IMR-90 (cell line): ENCODE measurements around the gene SLBP. TPM values are rescaled to one million over a fixed set of nuclear protein-coding genes. Genes with fewer than 3 reads are reported as not detected.

ENCODE experiments used
- ATAC-seq: fragments of 200-7000 bp; cut with Tn5 transposase; 2 replicates; pipeline ENCODE4 v1.9.1; 2020; ENCODE audit warnings: low read depth, mild to moderate bottlenecking, moderate library complexity
- BruUV-seq: library from RNA; stranded (reverse); fragments of 400-500 nt; replicated peaks from 2 replicates; lab custom pipeline; 2021; lab: Mats Ljungman, UMichigan
- CTCF ChIA-PET: fragments of 300-600 bp; formaldehyde crosslinking; extraction: SDS; loops from one replicate; lab custom pipeline; 2021; ENCODE audit warnings: antibody characterized with exemption; lab: Yijun Ruan, JAX
- POLR2A ChIA-PET: fragments of 300-600 bp; sonication (Branson Sonifier 250); formaldehyde crosslinking; loops from one replicate; lab custom pipeline; 2022; ENCODE audit warnings: antibody characterized with exemption; ENCODE audit not compliant: unreplicated experiment; lab: Charles Lee
- DNase-seq: peaks from one replicate; pipeline ENCODE4 v3.0.0; 2013
- H2AFZ ChIP-seq: replicated peaks from 2 replicates; pipeline ENCODE3; 2013; ENCODE audit warnings: low read length, mild to moderate bottlenecking; ENCODE audit not compliant: poor library complexity
- H2AK5ac ChIP-seq: 2 replicates; pipeline ENCODE4 v1.6.1; 2013; ENCODE audit warnings: low read depth, low read length, inconsistent platforms
- H2AK9ac ChIP-seq: replicated peaks from 2 replicates; pipeline ENCODE3; 2013; ENCODE audit warnings: mild to moderate bottlenecking, low read depth, low read length, moderate library complexity; ENCODE audit not compliant: poor library complexity
- H2BK120ac ChIP-seq: 2 replicates; pipeline ENCODE4 v1.6.1; 2013; ENCODE audit warnings: low read depth, low read length, inconsistent platforms
- H2BK15ac ChIP-seq: 3 replicates; pipeline ENCODE4 v1.6.1; 2013; ENCODE audit warnings: low read depth, low read length, inconsistent platforms
- H2BK20ac ChIP-seq: 2 replicates; pipeline ENCODE4 v1.6.1; 2013; ENCODE audit warnings: low read depth, mild to moderate bottlenecking, inconsistent platforms, low read length, moderate library complexity
- H2BK5ac ChIP-seq: 2 replicates; pipeline ENCODE4 v1.6.1; 2013; ENCODE audit warnings: mild to moderate bottlenecking, low read depth, low read length, inconsistent platforms; ENCODE audit not compliant: poor library complexity, severe bottlenecking
- H3K14ac ChIP-seq: replicated peaks from 2 replicates; pipeline ENCODE4 v1.6.1; 2013; ENCODE audit warnings: low read depth, low read length, inconsistent platforms
- H3K18ac ChIP-seq: 2 replicates; pipeline ENCODE4 v1.6.1; 2013; ENCODE audit warnings: low read depth, low read length, control low read depth
- H3K23ac ChIP-seq: 2 replicates; pipeline ENCODE4 v1.6.1; 2013; ENCODE audit warnings: low read depth, low read length, inconsistent platforms
- H3K27ac ChIP-seq: 2 replicates; pipeline ENCODE4 v1.5.1; 2013; ENCODE audit warnings: mild to moderate bottlenecking, control low read depth, low read length; ENCODE audit not compliant: insufficient read depth
- H3K27me3 ChIP-seq: 2 replicates; pipeline ENCODE4 v1.6.1; 2013; ENCODE audit warnings: low read length; ENCODE audit not compliant: control insufficient read depth, insufficient read depth
- H3K36me3 ChIP-seq: 2 replicates; pipeline ENCODE4 v1.6.1; 2013; ENCODE audit warnings: low read length, mixed read lengths; ENCODE audit not compliant: control insufficient read depth, insufficient read depth
- H3K4ac ChIP-seq: 2 replicates; pipeline ENCODE4 v1.6.1; 2013; ENCODE audit warnings: low read depth, low read length, inconsistent platforms
- H3K4me1 ChIP-seq: 2 replicates; pipeline ENCODE4 v1.6.1; 2013; ENCODE audit warnings: low read length, mixed read lengths; ENCODE audit not compliant: control insufficient read depth, insufficient read depth
- H3K4me2 ChIP-seq: 2 replicates; pipeline ENCODE4 v1.6.1; 2013; ENCODE audit warnings: low read depth, mild to moderate bottlenecking, control low read depth, low read length, moderate library complexity
- H3K4me3 ChIP-seq: 2 replicates; pipeline ENCODE4 v1.5.1; 2013; ENCODE audit warnings: low read depth, mild to moderate bottlenecking, control low read depth, low read length, moderate library complexity; ENCODE audit not compliant: insufficient read depth
- H3K56ac ChIP-seq: 2 replicates; pipeline ENCODE4 v1.6.1; 2013; ENCODE audit warnings: low read length, inconsistent platforms; ENCODE audit not compliant: insufficient read depth; ENCODE audit errors: extremely low read depth
- H3K79me1 ChIP-seq, 2 experiments: 2 replicates each; pipeline ENCODE4 v1.6.1; 2013; ENCODE audit warnings: low read length in 2 of 2, inconsistent platforms in 1 of 2, low read depth in 1 of 2
- H3K9ac ChIP-seq: 2 replicates; pipeline ENCODE4 v1.6.1; 2013; ENCODE audit warnings: low read depth, low read length, control low read depth
- H3K9me1 ChIP-seq: 2 replicates; pipeline ENCODE4 v1.6.1; 2013; ENCODE audit warnings: low read length, inconsistent platforms; ENCODE audit not compliant: insufficient read depth
- H3K9me3 ChIP-seq: 2 replicates; pipeline ENCODE4 v1.6.1; 2013; ENCODE audit warnings: low read length; ENCODE audit not compliant: control insufficient read depth, insufficient read depth
- H4K20me1 ChIP-seq: 2 replicates; pipeline ENCODE4 v1.6.1; 2013; ENCODE audit warnings: low read length, inconsistent platforms; ENCODE audit not compliant: insufficient read depth
- H4K5ac ChIP-seq: 2 replicates; pipeline ENCODE4 v1.6.1; 2013; ENCODE audit warnings: mild to moderate bottlenecking, low read depth, low read length, control low read depth
- H4K8ac ChIP-seq, 2 experiments: 2 replicates each; pipeline ENCODE4 v1.6.1; 2013; ENCODE audit warnings: low read depth in 2 of 2, low read length in 2 of 2, control low read depth in 1 of 2, inconsistent platforms in 1 of 2
- H4K91ac ChIP-seq: 2 replicates; pipeline ENCODE4 v1.6.1; 2013; ENCODE audit warnings: low read depth, low read length, inconsistent platforms; ENCODE audit not compliant: insufficient read depth
- CTCF ChIP-seq: conservative IDR thresholded peaks from 2 replicates; pipeline ENCODE4 v1.5.1; 2012; ENCODE audit warnings: mild to moderate bottlenecking, low read depth, low read length, improper control_type of control experiment
- FOS ChIP-seq: fragments of 150-350 bp; IDR thresholded peaks from 2 replicates; pipeline ENCODE4 v1.6.1; 2016; ENCODE audit warnings: low read depth, low read length
- POLR2A ChIP-seq: IDR thresholded peaks from 2 replicates; pipeline ENCODE4 v1.6.1; 2012; ENCODE audit warnings: mild to moderate bottlenecking, low read depth, low read length
- RAD21 ChIP-seq: IDR thresholded peaks from 2 replicates; pipeline ENCODE4 v1.6.1; 2012; ENCODE audit warnings: low read length, improper control_type of control experiment
- SMC3 ChIP-seq: fragments of 150-350 bp; IDR thresholded peaks from 2 replicates; pipeline ENCODE4 v1.6.1; 2016; ENCODE audit warnings: low read depth, mild to moderate bottlenecking, antibody characterized with exemption, low read length, moderate library complexity
- WGBS, 2 experiments: methylation state at CpG; one replicate each; pipeline versions ENCODE4 v1.1.5 to v1.1.7; 2013; ENCODE audit warnings: missing lambda C conversion rate in 2 of 2; ENCODE audit not compliant: insufficient read length in 1 of 2; ENCODE audit errors: extremely low coverage in 2 of 2; 5-methylcytosine and 5-hydroxymethylcytosine counted together
- dilution Hi-C: fragments of 300-500 bp; cut with HindIII; formaldehyde crosslinking; loops from one replicate; pipeline ENCODE4 v1.14.3; 2018; ENCODE audit warnings: low sequenced_read_pairs; ENCODE audit not compliant: unreplicated experiment
- in situ Hi-C: fragments of 300-500 bp; cut with MboI; formaldehyde crosslinking; loops from 3 replicates; pipeline ENCODE4 v1.14.3; 2019; ENCODE audit warnings: low sequenced_read_pairs, inconsistent platforms, mixed read lengths
- intact Hi-C: fragments of 100-400 bp; cut with micrococcal nuclease; formaldehyde crosslinking; loops from 2 replicates; pipeline ENCODE4 v1.10.0; 2022
- polyA plus RNA-seq, 3 experiments: library from polyadenylated mRNA; depleted of rRNA; stranded (reverse); fragments of >200 nt; gene quantifications; 2 replicates each; pipeline ENCODE4 v1.2.3, GENCODE V29; 2012; ENCODE audit warnings: low replicate concordance in 1 of 3
- total RNA-seq: library from RNA; depleted of rRNA; stranded (reverse); fragments of >200 nt; gene quantifications from 2 replicates; pipeline ENCODE4 v1.2.3, GENCODE V29; 2012

The SLBP gene
- total and polyA plus RNA-seq, 2 of the 4 experiments (the other 2 are of a cell fraction): 64.9 to 66.1 TPM

DNA sequence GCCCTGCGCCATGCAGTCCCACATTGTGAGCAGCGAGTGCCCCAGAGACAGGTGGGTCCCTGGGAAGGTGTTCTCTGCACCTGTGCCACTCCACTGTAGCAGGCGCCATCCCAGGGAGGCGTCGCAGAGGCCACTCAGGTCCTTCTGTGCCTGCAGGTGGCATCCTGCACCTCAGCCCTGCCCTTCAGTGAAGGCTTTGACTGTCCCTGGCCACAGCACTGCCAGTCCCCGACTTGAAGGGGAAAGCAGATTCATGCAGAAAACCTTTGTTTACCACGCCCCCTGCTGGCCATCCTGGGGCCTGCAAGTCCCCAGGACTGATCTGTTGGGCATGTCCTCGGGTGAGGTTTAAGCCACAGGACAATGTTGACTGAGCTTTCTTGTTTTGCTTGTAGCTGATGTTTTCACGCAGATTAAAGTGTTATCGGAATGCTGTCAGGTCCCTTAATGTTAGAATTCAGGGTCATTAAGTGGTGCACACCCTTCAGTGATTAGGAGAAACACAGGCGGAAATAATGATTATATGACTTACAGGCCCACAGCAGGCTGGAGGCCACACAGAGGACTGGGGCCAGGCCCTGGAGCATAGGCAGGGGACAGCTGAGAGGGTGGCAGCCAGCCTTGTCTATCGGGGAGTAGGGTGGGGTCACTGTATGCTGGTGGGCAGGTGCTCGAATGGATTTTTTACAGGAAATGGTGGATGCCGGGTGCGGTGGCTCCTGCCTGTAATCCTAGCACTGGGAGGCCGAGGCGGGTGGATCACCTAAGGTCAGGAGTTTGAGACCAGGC, 14.2 kb upstream of the SLBP start:
- POLR2A ChIA-PET: no interaction called here
- dilution Hi-C loops (no loop called here), intact Hi-C loops (loop anchor here (1.0 to 10.0 kb wide), 2 partner anchors 33 to 362 kb away; no protein-coding TSS in a partner anchor)

More for the DNA sequence above, 14.2 kb upstream of the SLBP start:
- peaks cover 17% of the 10 kb centered on the region for H3K36me3 ChIP-seq
- H2BK5ac ChIP-seq: peak overlapping the region; percentile 25
- TF ChIP-seq CTCF: peak; percentile 86
- peak; percentile 57 for TF ChIP-seq SMC3
- peak; percentile 72 for TF ChIP-seq RAD21
- TF ChIP-seq FOS: no peak
- no peak for TF ChIP-seq POLR2A
- peak overlapping the region; percentile 52 for H4K5ac ChIP-seq
- ATAC-seq: peak; percentile 76
- no peak overlapping the region for H3K4me3 ChIP-seq
- peak overlapping the region; percentile 79 for H2AFZ ChIP-seq
- H3K4ac ChIP-seq: peak overlapping the region; percentile 40; the same call in 1 of the 2 replicates
- 0 out of 2 replicates have a peak overlapping the region, but pooled peaks have one; percentile 78 for H3K14ac ChIP-seq
- no peaks in the 10 kb centered on the region for H3K27me3 ChIP-seq
- in situ Hi-C loops: no loop called here
- 63% methylated on average over 9 of the region's 17 CpGs; no CpG with 5 or more reads in 1 of the 2 experiments for WGBS, 2 experiments
- peaks cover 9% of the 10 kb centered on the region for H3K9me1 ChIP-seq
- H3K4me2 ChIP-seq: no peak overlapping the region
- H4K91ac ChIP-seq: no peak overlapping the region
- CTCF ChIA-PET: interaction anchor here (0.6 to 1.6 kb wide), 3 partner anchors 14 to 95 kb away, joined by 3 to 13 read pairs (median 3); partner anchors contain the start of gene SLBP
- no peak overlapping the region for H3K18ac ChIP-seq
- H3K9me3 ChIP-seq: no peaks in the 10 kb centered on the region
- H2AK9ac ChIP-seq: peak overlapping the region; percentile 83
- no peak overlapping the region for H2BK15ac ChIP-seq
- no peak overlapping the region for H3K23ac ChIP-seq
- H3K9ac ChIP-seq: no peak overlapping the region
- H3K4me1 ChIP-seq: peaks cover 19% of the 10 kb centered on the region
- DNase-seq: peak; percentile 78
- H4K8ac ChIP-seq: peak overlapping the region in 1 of 2 experiments; percentile 87; a peak in 2 of 4 replicates
- peaks cover 24% of the 10 kb centered on the region for H4K20me1 ChIP-seq
- no peak overlapping the region for H3K27ac ChIP-seq
- H2BK120ac ChIP-seq: no peak overlapping the region; the same call in 1 of the 2 replicates
- peak overlapping the region; percentile 85; the same call in 1 of the 2 replicates for H2BK20ac ChIP-seq
- no TSS peak for BruUV-seq
- H3K56ac ChIP-seq: no peak overlapping the region
- peak overlapping the region; percentile 64; the same call in 1 of the 2 replicates for H2AK5ac ChIP-seq
- peaks cover 40 to 79% of the 10 kb centered on the region in 2 experiments for H3K79me1 ChIP-seq
